OCI-LY7 (cell line): ENCODE measurements around the gene SUSD3.

Source experiments
- EZH2phosphoT487 ChIP-seq: fragments of 200-600 bp; sonication (generic); IDR thresholded peaks from 2 replicates; pipeline ENCODE4 v1.6.1; 2018; ENCODE audit warnings: low read depth, borderline replicate concordance, mild to moderate bottlenecking, mixed run types, antibody characterized with exemption, low read length, moderate library complexity, mixed read lengths
- TF ChIP-seq, protein P1 (sequence below): fragments of 200-600 bp; sonication (generic); conservative IDR thresholded peaks from 2 replicates; pipeline ENCODE4 v1.5.1; 2014; ENCODE audit warnings: mild to moderate bottlenecking, antibody characterized with exemption, low read length, moderate library complexity, mixed read lengths

DNA sequence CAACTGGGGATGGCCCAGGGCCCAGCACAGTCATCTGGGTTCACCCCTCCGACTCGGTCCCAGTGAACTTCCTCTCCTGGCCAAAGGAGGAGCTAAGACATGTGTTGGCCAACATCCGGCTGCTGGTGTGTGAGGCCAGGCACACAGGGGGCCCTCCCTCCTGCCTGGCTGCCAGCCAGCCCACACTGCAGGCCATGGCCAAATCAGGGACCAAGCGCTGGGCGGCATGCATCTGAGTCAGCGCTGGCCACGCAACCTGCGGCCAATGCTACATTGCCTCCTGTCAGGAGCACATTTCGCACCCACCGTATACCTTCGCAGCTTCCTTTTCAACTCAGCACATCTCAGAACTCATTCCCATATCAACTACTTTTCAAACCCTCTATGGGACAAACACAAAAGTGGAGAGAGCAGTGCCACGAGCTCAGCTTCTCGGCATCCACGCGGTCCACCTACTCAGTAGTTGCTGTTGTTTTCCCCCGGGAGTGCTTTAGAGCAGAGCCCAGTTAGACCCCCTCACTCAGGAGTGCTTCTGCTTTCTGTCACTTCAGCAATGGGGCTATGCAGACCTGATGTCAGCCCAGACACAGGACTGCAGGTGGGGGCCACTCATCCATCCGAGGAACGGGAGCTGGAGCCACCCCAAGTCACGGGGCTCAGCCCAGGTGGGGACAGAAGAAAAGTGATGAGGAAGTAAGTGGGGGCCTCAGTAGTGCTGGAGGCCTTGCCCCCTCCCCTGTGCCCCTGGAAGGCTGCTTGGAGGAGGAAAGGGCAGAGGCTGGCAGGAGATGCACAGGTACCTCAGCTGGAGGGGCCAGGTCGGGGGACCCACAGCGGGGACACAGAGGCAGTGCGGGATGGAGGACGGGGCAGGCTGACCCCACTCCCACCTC, 61.7 kb downstream of the SUSD3 start:
- TF ChIP-seq, protein P1, sequence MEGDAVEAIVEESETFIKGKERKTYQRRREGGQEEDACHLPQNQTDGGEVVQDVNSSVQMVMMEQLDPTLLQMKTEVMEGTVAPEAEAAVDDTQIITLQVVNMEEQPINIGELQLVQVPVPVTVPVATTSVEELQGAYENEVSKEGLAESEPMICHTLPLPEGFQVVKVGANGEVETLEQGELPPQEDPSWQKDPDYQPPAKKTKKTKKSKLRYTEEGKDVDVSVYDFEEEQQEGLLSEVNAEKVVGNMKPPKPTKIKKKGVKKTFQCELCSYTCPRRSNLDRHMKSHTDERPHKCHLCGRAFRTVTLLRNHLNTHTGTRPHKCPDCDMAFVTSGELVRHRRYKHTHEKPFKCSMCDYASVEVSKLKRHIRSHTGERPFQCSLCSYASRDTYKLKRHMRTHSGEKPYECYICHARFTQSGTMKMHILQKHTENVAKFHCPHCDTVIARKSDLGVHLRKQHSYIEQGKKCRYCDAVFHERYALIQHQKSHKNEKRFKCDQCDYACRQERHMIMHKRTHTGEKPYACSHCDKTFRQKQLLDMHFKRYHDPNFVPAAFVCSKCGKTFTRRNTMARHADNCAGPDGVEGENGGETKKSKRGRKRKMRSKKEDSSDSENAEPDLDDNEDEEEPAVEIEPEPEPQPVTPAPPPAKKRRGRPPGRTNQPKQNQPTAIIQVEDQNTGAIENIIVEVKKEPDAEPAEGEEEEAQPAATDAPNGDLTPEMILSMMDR: peak; percentile 48
- no peak for TF ChIP-seq EZH2phosphoT487
